ENCODE measurements around the gene NUMB. TPM values are rescaled to one million over a fixed set of nuclear protein-coding genes. Genes with fewer than 3 reads are reported as not detected.

Gene NUMB
- total and polyA plus RNA-seq, 12 donors, result 24.6 to 63.3 (median 48.4) TPM

GRCh38 chr14:73369428-73369827 is 88.9 kb downstream of the NUMB start:
- Histone ChIP-seq H3K36me3 (replicated peaks in 1 of 2) (no peaks in the 10 kb centered on the region), H3K27ac (no peak overlapping the region), H3K9me3 (replicated peaks in 1 of 3) (no peaks in the 10 kb centered on the region), H3K4me1 (replicated peaks in 1 of 2) (no peaks in the 10 kb centered on the region), H3K4me3 (no peak overlapping the region), H3K27me3 (no peaks in the 10 kb centered on the region)
- intact Hi-C loops (cut with DNase I), result no loop called here
- TF ChIP-seq, protein P1, sequence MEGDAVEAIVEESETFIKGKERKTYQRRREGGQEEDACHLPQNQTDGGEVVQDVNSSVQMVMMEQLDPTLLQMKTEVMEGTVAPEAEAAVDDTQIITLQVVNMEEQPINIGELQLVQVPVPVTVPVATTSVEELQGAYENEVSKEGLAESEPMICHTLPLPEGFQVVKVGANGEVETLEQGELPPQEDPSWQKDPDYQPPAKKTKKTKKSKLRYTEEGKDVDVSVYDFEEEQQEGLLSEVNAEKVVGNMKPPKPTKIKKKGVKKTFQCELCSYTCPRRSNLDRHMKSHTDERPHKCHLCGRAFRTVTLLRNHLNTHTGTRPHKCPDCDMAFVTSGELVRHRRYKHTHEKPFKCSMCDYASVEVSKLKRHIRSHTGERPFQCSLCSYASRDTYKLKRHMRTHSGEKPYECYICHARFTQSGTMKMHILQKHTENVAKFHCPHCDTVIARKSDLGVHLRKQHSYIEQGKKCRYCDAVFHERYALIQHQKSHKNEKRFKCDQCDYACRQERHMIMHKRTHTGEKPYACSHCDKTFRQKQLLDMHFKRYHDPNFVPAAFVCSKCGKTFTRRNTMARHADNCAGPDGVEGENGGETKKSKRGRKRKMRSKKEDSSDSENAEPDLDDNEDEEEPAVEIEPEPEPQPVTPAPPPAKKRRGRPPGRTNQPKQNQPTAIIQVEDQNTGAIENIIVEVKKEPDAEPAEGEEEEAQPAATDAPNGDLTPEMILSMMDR (IDR thresholded peaks at IDR 0.05), result no peak
- TF ChIP-seq POLR2A (IDR thresholded peaks at IDR 0.05), result no peak
- DNase-seq, result no peak

- no peak overlapping the region for H3K4me3 ChIP-seq
- H3K27ac ChIP-seq, result no peak overlapping the region
- H3K9me3 ChIP-seq (replicated peaks in 1 of 3), result no peaks in the 10 kb centered on the region
- H3K27me3 ChIP-seq, result no peaks in the 10 kb centered on the region
- no peak for DNase-seq
- TF ChIP-seq POLR2A (IDR thresholded peaks at IDR 0.05), result no peak
- TF ChIP-seq, protein P1 (IDR thresholded peaks at IDR 0.05), result no peak
- H3K4me1 ChIP-seq (replicated peaks in 1 of 2), result no peaks in the 10 kb centered on the region
- intact Hi-C loops (cut with DNase I), result no loop called here
- no peaks in the 10 kb centered on the region for H3K36me3 ChIP-seq (replicated peaks in 1 of 2)
Observed at GRCh38 chr14:73368616-73369015, 89.7 kb downstream of the NUMB start.

DNA sequence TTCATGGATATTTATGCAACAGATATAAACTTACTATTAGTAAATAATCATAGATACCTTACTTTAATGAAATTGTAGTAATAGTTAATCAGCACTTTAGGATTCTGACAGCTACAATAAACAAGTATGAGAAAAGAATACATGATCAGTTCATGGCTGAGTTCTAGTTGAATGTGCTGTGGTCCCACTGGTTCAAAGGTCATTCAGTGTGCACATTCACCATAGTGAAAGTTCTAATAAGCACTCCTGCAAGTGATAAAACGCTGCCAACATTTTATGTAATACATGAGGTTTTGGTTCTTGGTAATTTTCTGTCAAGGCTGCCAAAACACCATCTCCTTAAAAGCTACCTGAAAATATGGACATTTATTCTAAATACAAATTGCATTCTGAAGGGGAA is 92.6 kb downstream of the NUMB start:
- H3K27me3 ChIP-seq, result no peaks in the 10 kb centered on the region
- H3K36me3 ChIP-seq (replicated peaks in 1 of 2), result no peaks in the 10 kb centered on the region
- 44 to 59% (median 51%) methylated on average over 1 of the region's 1 CpG for whole genome bisulfite sequencing, 4 donors
- no peaks in the 10 kb centered on the region for H3K4me1 ChIP-seq (replicated peaks in 1 of 2)
- H3K4me3 ChIP-seq, result no peak overlapping the region
- intact Hi-C loops (cut with DNase I), result no loop called here
- no peaks in the 10 kb centered on the region for H3K9me3 ChIP-seq (replicated peaks in 1 of 3)
- no peak overlapping the region for H3K27ac ChIP-seq
- TF ChIP-seq, protein P1 (IDR thresholded peaks at IDR 0.05), result no peak
- TF ChIP-seq POLR2A (IDR thresholded peaks at IDR 0.05), result no peak
- DNase-seq, result no peak

GRCh38 chr14:73364559-73364958 is 93.8 kb downstream of the NUMB start:
- Histone ChIP-seq H3K4me3 (no peak overlapping the region), H3K36me3 (replicated peaks in 1 of 2) (no peaks in the 10 kb centered on the region), H3K4me1 (replicated peaks in 1 of 2) (no peaks in the 10 kb centered on the region), H3K9me3 (replicated peaks in 1 of 3) (no peaks in the 10 kb centered on the region), H3K27me3 (no peaks in the 10 kb centered on the region), H3K27ac (no peak overlapping the region)
- DNase-seq, result no peak
- intact Hi-C loops (cut with DNase I), result no loop called here
- TF ChIP-seq, protein P1 (IDR thresholded peaks at IDR 0.05), result no peak
- no peak for TF ChIP-seq POLR2A (IDR thresholded peaks at IDR 0.05)
- 93 to 100% (median 97%) methylated on average over 2 of the region's 2 CpGs for WGBS, 4 donors

Data from adrenal gland (tissue), 12 donors.